Thyroid gland (tissue), 4 donors: ENCODE measurements around the gene PKHD1.

Source experiments
- CTCF ChIP-seq, 6 experiments: fragments of 200-600 bp in 3 of 6; fragments of 450-650 bp in 3 of 6; sonication (generic) in 3 of 6; IDR thresholded peaks; one replicate each; pipeline ENCODE4 v1.5.1; 2016 to 2019; ENCODE audit warnings: antibody characterized with exemption in 6 of 6, mild to moderate bottlenecking in 2 of 6, inconsistent platforms in 1 of 6, moderate library complexity in 1 of 6
- POLR2A ChIP-seq, 2 donors: fragments of 450-650 bp; IDR thresholded peaks; one replicate each; pipeline ENCODE4 v1.6.1; 2017; ENCODE audit warnings: antibody characterized with exemption in 2 of 2, mild to moderate bottlenecking in 2 of 2, moderate library complexity in 1 of 2

GRCh38 chr6:51908243-51908642, 179.2 kb downstream of the PKHD1 start:
- TF ChIP-seq POLR2A (IDR thresholded peaks at IDR 0.05) (no peak), CTCF (IDR thresholded peaks at IDR 0.05) (no peak)
